ENCODE data around the gene RAB12. TPM values are rescaled to one million over a fixed set of nuclear protein-coding genes. Genes with fewer than 3 reads are reported as not detected.

Gene RAB12
- total RNA-seq, 1 donor from 2014 or later = 50.2 TPM

GRCh38 chr18:8609659-8610458, 622 bp downstream of the RAB12 start:
- ATAC-seq (peak; percentile 20 to 23), DNase-seq (peak; percentile 57)
- no peak for TF ChIP-seq CTCF (IDR thresholded peaks at IDR 0.05)
- peak overlapping the region; percentile 91 for H3K4me3 ChIP-seq
- H3K36me3 ChIP-seq = no peaks in the 10 kb centered on the region
- peaks cover 55% of the 10 kb centered on the region for H3K4me1 ChIP-seq
- no peaks in the 10 kb centered on the region for H3K27me3 ChIP-seq (ENCODE audit: low read depth)
- H3K9me3 ChIP-seq = no peaks in the 10 kb centered on the region
- H3K27ac ChIP-seq = peak overlapping the region; percentile 79
- intact Hi-C loops (cut with DNase I) = no loop called here

- ATAC-seq (peak in 1 of 2 donors; percentile 32), DNase-seq (no peak)
- Histone ChIP-seq H3K36me3 (no peaks in the 10 kb centered on the region), H3K27me3 (ENCODE audit: low read depth) (no peaks in the 10 kb centered on the region), H3K9me3 (no peaks in the 10 kb centered on the region), H3K27ac (peak overlapping the region; percentile 79), H3K4me1 (peaks cover 61% of the 10 kb centered on the region), H3K4me3 (peak overlapping the region; percentile 91)
- intact Hi-C loops (cut with DNase I) = no loop called here
- TF ChIP-seq CTCF (IDR thresholded peaks at IDR 0.05) = no peak
Observed at GRCh38 chr18:8610459-8610851, 1.2 kb downstream of the RAB12 start.

- ATAC-seq (no peak), DNase-seq (no peak)
- Histone ChIP-seq H3K36me3 (no peaks in the 10 kb centered on the region), H3K9me3 (no peaks in the 10 kb centered on the region), H3K4me1 (peaks cover 70% of the 10 kb centered on the region), H3K27me3 (ENCODE audit: low read depth) (no peaks in the 10 kb centered on the region), H3K27ac (no peak overlapping the region), H3K4me3 (no peak overlapping the region)
- intact Hi-C loops (cut with DNase I) = no loop called here
- TF ChIP-seq CTCF (IDR thresholded peaks at IDR 0.05) = no peak
Observed at GRCh38 chr18:8611916-8612576, 2.8 kb downstream of the RAB12 start.

- no peak overlapping the region for H3K4me3 ChIP-seq
- no peak for TF ChIP-seq CTCF (IDR thresholded peaks at IDR 0.05)
- H3K9me3 ChIP-seq = no peaks in the 10 kb centered on the region
- H3K27ac ChIP-seq = no peak overlapping the region
- intact Hi-C loops (cut with DNase I) = no loop called here
- ATAC-seq = no peak
- H3K36me3 ChIP-seq = no peaks in the 10 kb centered on the region
- no peak for DNase-seq
- H3K27me3 ChIP-seq (ENCODE audit: low read depth) = no peaks in the 10 kb centered on the region
- H3K4me1 ChIP-seq = peaks cover 64% of the 10 kb centered on the region
Observed at GRCh38 chr18:8614875-8615274, 5.6 kb downstream of the RAB12 start.

- Histone ChIP-seq H3K9me3 (no peaks in the 10 kb centered on the region), H3K27me3 (ENCODE audit: low read depth) (no peaks in the 10 kb centered on the region), H3K27ac (no peak overlapping the region), H3K4me3 (no peak overlapping the region), H3K36me3 (no peaks in the 10 kb centered on the region), H3K4me1 (peaks cover 64% of the 10 kb centered on the region)
- intact Hi-C loops (cut with DNase I) = no loop called here
- no peak for TF ChIP-seq CTCF (IDR thresholded peaks at IDR 0.05)
- no peak for DNase-seq
- peak; percentile 68 to 77 for ATAC-seq
Observed at GRCh38 chr18:8615397-8616027, 6.3 kb downstream of the RAB12 start.

Data from lower lobe of right lung (tissue), 2 donors.